Kidney (tissue), 14 donors: Measurements from ENCODE around the gene NALCN. TPM values are rescaled to one million over a fixed set of nuclear protein-coding genes. Genes with fewer than 3 reads are reported as not detected.

Source experiments
- DNase-seq, 5 donors: peaks; one replicate each; pipeline ENCODE4 v3.0.0-alpha.2; 2013 to 2020
- FAIRE-seq: peaks from 2 replicates; lab custom pipeline; 2012; peaks lifted over from hg19 to GRCh38; lab: Jason Lieb, UNC
- H3K27ac ChIP-seq, 2 donors: one replicate each; pipeline ENCODE4 v1.7.0; 2013; ENCODE audit warnings: low read depth in 2 of 2, low read length in 2 of 2, inconsistent platforms in 1 of 2
- H3K27me3 ChIP-seq: one replicate; pipeline ENCODE4 v1.7.1; 2013; ENCODE audit warnings: low read length, inconsistent platforms; ENCODE audit not compliant: control insufficient read depth, insufficient read depth
- H3K36me3 ChIP-seq, 3 donors: one replicate each; pipeline versions ENCODE4 v1.7.0 to v1.7.1; 2013; ENCODE audit warnings: low read length in 3 of 3, control low read depth in 1 of 3, inconsistent platforms in 1 of 3; ENCODE audit not compliant: insufficient read depth in 3 of 3, control insufficient read depth in 2 of 3
- H3K4me1 ChIP-seq, 3 donors: one replicate each; pipeline versions ENCODE4 v1.7.0 to v1.7.1; 2013; ENCODE audit warnings: low read length in 3 of 3, inconsistent platforms in 1 of 3, low read depth in 1 of 3; ENCODE audit not compliant: control insufficient read depth in 2 of 3, insufficient read depth in 2 of 3
- H3K4me3 ChIP-seq, 3 donors: one replicate each; pipeline versions ENCODE4 v1.7.0 to v1.8.1; 2013; ENCODE audit warnings: low read length in 3 of 3, control low read depth in 1 of 3, inconsistent platforms in 1 of 3
- H3K9ac ChIP-seq, 3 donors: one replicate each; pipeline versions ENCODE4 v1.7.0 to v1.7.1; 2013; ENCODE audit warnings: low read length in 3 of 3, control low read depth in 1 of 3, inconsistent platforms in 1 of 3
- H3K9me3 ChIP-seq, 3 donors: one replicate each; pipeline versions ENCODE4 v1.7.0 to v1.7.1; 2013; ENCODE audit warnings: low read length in 3 of 3, control low read depth in 1 of 3, inconsistent platforms in 1 of 3; ENCODE audit not compliant: control insufficient read depth in 2 of 3, insufficient read depth in 1 of 3
- intact Hi-C: fragments of 100-400 bp; cut with DNase I; formaldehyde crosslinking; loops from one replicate; pipeline ENCODE4 v1.11.1; 2022
- polyA plus RNA-seq: library from polyadenylated mRNA; stranded (reverse); fragments of 350-450 nt; fragmentation: Illumina TruSeq; extraction: RNeasy Lipid Tissue Mini Kit (QIAGEN cat#74804); gene quantifications from one replicate; pipeline ENCODE4 v1.2.3, GENCODE V29; 2014; ENCODE audit warnings: low read depth, low replicate concordance; ENCODE audit not compliant: insufficient read depth
- total RNA-seq: library from RNA; stranded (reverse); fragmentation: NEBNext Ultra II Directional; extraction: Animal tissue kit (Norgen Biotek cat#: 25700); gene quantifications from one replicate; pipeline ENCODE4 v1.2.1, GENCODE V29; 2021
- TF ChIP-seq, protein P1 (sequence below): IDR thresholded peaks from 3 replicates; pipeline ENCODE4 v1.5.1; 2012; ENCODE audit warnings: mild to moderate bottlenecking, moderate library complexity, borderline replicate concordance; ENCODE audit not compliant: insufficient read depth; ENCODE audit errors: extremely low read depth
- donor health status: control.
- donor health status: control.
- donor health status: control.
- donor health status: control.
- donor health status: control.
- donor health status: DM: yes; HTN: yes; CAD: no.
- donor health status: Normal renal cell carcinoma (clear cell type).

The NALCN gene
- total and polyA plus RNA-seq, 2 donors from 2014 or later: 0.43 to 2.4 TPM

DNA sequence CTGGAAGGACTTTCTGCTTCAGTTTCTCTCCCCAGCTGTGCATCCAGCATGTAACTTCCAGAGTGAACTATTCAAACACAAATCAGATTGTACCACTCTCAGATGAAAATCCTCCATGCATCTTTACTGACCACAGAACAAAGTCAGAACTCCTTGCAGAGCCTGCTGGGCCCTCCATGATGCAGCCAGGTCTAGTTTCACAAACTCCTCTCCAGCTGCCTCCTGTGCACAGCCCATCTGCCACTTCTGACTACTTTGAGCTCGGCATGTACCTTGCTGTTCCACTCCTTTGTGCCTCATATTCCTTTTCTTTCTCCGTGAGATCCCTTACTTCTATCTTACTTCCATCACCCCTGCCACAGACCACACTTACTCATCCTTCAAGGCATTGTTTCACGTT is 31.4 kb downstream of the NALCN start:
- Histone ChIP-seq H3K9me3 (no peaks in the 10 kb centered on the region), H3K27me3 (no peaks in the 10 kb centered on the region), H3K4me1 (no peaks in the 10 kb centered on the region), H3K4me3 (no peak overlapping the region), H3K27ac (no peak overlapping the region), H3K9ac (no peak overlapping the region), H3K36me3 (no peaks in the 10 kb centered on the region)
- DNase-seq (no peak), FAIRE-seq (no peak)
- TF ChIP-seq, protein P1, sequence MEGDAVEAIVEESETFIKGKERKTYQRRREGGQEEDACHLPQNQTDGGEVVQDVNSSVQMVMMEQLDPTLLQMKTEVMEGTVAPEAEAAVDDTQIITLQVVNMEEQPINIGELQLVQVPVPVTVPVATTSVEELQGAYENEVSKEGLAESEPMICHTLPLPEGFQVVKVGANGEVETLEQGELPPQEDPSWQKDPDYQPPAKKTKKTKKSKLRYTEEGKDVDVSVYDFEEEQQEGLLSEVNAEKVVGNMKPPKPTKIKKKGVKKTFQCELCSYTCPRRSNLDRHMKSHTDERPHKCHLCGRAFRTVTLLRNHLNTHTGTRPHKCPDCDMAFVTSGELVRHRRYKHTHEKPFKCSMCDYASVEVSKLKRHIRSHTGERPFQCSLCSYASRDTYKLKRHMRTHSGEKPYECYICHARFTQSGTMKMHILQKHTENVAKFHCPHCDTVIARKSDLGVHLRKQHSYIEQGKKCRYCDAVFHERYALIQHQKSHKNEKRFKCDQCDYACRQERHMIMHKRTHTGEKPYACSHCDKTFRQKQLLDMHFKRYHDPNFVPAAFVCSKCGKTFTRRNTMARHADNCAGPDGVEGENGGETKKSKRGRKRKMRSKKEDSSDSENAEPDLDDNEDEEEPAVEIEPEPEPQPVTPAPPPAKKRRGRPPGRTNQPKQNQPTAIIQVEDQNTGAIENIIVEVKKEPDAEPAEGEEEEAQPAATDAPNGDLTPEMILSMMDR: no peak
- intact Hi-C loops: no loop called here

DNA sequence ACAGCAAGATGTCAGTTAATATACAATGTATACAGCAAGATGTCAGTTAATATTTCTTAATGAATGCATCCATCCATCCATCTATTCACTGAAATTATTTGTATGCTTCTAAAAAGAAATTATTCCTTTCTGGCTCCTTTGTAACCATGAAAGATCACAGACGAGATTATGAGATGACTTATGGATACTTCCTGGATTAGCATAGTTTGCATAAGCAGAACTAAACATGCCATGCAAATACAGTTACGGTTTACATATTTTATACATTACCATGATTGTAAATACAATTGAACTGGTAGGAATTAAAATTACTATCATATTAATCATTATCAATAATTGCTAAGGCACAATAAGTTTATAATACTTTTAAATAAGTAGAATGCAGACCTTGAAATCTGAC is 32.7 kb downstream of the NALCN start:
- FAIRE-seq (no peak), DNase-seq (no peak)
- no peak overlapping the region for H3K27ac ChIP-seq
- H3K36me3 ChIP-seq: no peaks in the 10 kb centered on the region
- H3K27me3 ChIP-seq: no peaks in the 10 kb centered on the region
- H3K4me1 ChIP-seq: no peaks in the 10 kb centered on the region
- H3K9me3 ChIP-seq: no peaks in the 10 kb centered on the region
- H3K9ac ChIP-seq: no peak overlapping the region
- H3K4me3 ChIP-seq: no peak overlapping the region
- TF ChIP-seq, protein P1: no peak
- intact Hi-C loops: no loop called here

DNA sequence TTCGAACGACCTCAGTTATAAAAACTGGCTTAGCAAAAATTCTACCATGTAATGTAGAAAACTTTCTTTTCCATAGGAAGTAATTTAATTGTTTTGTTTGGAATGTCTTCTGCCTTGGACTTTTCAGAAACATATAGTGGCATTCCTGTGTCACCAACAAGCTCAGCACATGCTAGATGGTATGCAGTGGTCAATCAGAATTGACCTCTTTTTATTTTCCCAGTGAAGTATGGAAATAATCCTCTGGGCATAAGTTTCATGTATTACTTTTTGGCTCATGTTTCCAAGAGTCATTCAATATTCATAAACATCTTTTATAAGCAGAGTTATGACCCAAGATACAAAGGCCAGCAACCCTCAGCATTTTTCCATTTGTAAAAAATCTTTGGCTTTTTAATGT is 33.6 kb downstream of the NALCN start:
- no peaks in the 10 kb centered on the region for H3K27me3 ChIP-seq
- intact Hi-C loops: no loop called here
- DNase-seq (no peak), FAIRE-seq (no peak)
- TF ChIP-seq, protein P1: no peak
- H3K27ac ChIP-seq: no peak overlapping the region
- H3K4me1 ChIP-seq: no peaks in the 10 kb centered on the region
- no peaks in the 10 kb centered on the region for H3K36me3 ChIP-seq
- H3K4me3 ChIP-seq: no peak overlapping the region
- no peak overlapping the region for H3K9ac ChIP-seq
- no peaks in the 10 kb centered on the region for H3K9me3 ChIP-seq

DNA sequence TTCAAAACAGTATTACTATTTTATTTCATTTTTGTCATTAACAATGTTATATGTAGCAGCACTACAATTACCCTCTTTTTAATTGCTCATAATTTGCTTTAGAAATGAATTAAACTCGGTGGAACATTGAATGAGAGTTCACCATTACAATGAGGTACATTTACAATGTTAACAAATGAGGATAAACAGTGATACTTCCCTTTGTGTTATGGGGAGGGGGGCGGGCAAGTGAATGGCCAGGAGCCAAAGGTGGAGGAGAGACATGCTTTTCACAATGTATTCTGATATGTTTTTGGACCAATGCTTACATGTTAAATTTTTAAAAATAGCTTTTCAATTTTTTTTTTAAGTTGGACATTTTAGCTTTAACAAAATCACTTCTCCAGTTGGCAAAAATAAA is 34.2 kb downstream of the NALCN start:
- no peak overlapping the region for H3K9ac ChIP-seq
- H3K36me3 ChIP-seq: no peaks in the 10 kb centered on the region
- H3K27ac ChIP-seq: no peak overlapping the region
- TF ChIP-seq, protein P1: no peak
- DNase-seq (no peak), FAIRE-seq (no peak)
- no peaks in the 10 kb centered on the region for H3K4me1 ChIP-seq
- H3K9me3 ChIP-seq: no peaks in the 10 kb centered on the region
- no peak overlapping the region for H3K4me3 ChIP-seq
- intact Hi-C loops: no loop called here
- H3K27me3 ChIP-seq: no peaks in the 10 kb centered on the region
